HCT116 (cell line): Measurements from ENCODE around the gene RETSAT. TPM values are rescaled to one million over a fixed set of nuclear protein-coding genes. Genes with fewer than 3 reads are reported as not detected.

ENCODE experiments used
- REST ChIP-seq: IDR thresholded peaks from 2 replicates; pipeline ENCODE4 v1.6.1; 2012; ENCODE audit warnings: low read depth
- SIN3A ChIP-seq: IDR thresholded peaks from 2 replicates; pipeline ENCODE4 v1.6.1; 2012; ENCODE audit warnings: low read depth
- total RNA-seq: library from RNA; stranded (reverse); gene quantifications from one replicate; pipeline ENCODE4 v1.2.1, GENCODE V29; 2021; ENCODE audit not compliant: unreplicated experiment

RETSAT gene
- total RNA-seq, 1 experiment from 2014 or later, result 59.7 TPM

GRCh38 chr2:85302121-85302520 lies 52.2 kb downstream of the RETSAT start (continued):
- no peak for TF ChIP-seq REST
- no peak for TF ChIP-seq SIN3A

Other genes starting within 250 kb of the RETSAT start
- 10.3 TPM for gene TCF7L1, start 221.1 kb downstream of the RETSAT start, total RNA-seq
- gene TGOLN2, start 26.5 kb downstream of the RETSAT start, total RNA-seq, result 43.2 TPM
- gene ELMOD3, start 241 bp upstream of the RETSAT start, total RNA-seq, result 9.2 TPM
- gene CAPG, start 55.8 kb upstream of the RETSAT start, total RNA-seq, result 223 TPM
- gene SH2D6, start 64.2 kb upstream of the RETSAT start, total RNA-seq, result 2.7 TPM
- gene MAT2A, start 184.6 kb upstream of the RETSAT start, total RNA-seq, result 444 TPM
- gene GGCX, start 207.0 kb upstream of the RETSAT start, total RNA-seq, result 43.5 TPM
- gene VAMP8, start 223.1 kb upstream of the RETSAT start, total RNA-seq, result 52.6 TPM
- 1.9 TPM for gene VAMP5, start 229.9 kb upstream of the RETSAT start, total RNA-seq
- 77.5 TPM for gene RNF181, start 241.2 kb upstream of the RETSAT start, total RNA-seq
- 9.9 TPM for gene TMEM150A, start 248.2 kb upstream of the RETSAT start, total RNA-seq